Liver (tissue), 9 donors: ENCODE data around the gene ADO. TPM values are rescaled to one million over a fixed set of nuclear protein-coding genes. Genes with fewer than 3 reads are reported as not detected.

Experiments used
- DNase-seq: peaks from one replicate; pipeline ENCODE4 v3.0.0-alpha.2; 2017; ENCODE audit warnings: low spot score
- H3K27ac ChIP-seq, 2 donors: one replicate each; pipeline ENCODE4 v1.7.0; 2013; ENCODE audit warnings: inconsistent platforms in 2 of 2, low read length in 2 of 2, control low read depth in 1 of 2, low read depth in 1 of 2, mild to moderate bottlenecking in 1 of 2
- H3K27me3 ChIP-seq, 4 donors: one replicate each; pipeline versions ENCODE4 v1.6.1 to v1.7.0; 2013; ENCODE audit warnings: low read length in 3 of 4, inconsistent platforms in 1 of 4, mild to moderate bottlenecking in 1 of 4, moderate library complexity in 1 of 4; ENCODE audit not compliant: control insufficient read depth in 4 of 4, insufficient read depth in 4 of 4
- H3K36me3 ChIP-seq, 4 donors: one replicate each; pipeline versions ENCODE4 v1.6.1 to v1.7.0; 2013; ENCODE audit warnings: low read length in 3 of 4, mild to moderate bottlenecking in 3 of 4, low read depth in 1 of 4, moderate library complexity in 1 of 4; ENCODE audit not compliant: control insufficient read depth in 4 of 4, insufficient read depth in 3 of 4
- H3K4me1 ChIP-seq, 4 donors: one replicate each; pipeline versions ENCODE4 v1.6.1 to v1.7.0; 2013; ENCODE audit warnings: low read length in 3 of 4, mild to moderate bottlenecking in 3 of 4, moderate library complexity in 1 of 4; ENCODE audit not compliant: control insufficient read depth in 4 of 4, insufficient read depth in 4 of 4
- H3K4me3 ChIP-seq, 3 donors: one replicate each; pipeline versions ENCODE4 v1.6.1 to v1.7.0; 2013; ENCODE audit warnings: low read length in 3 of 3, control low read depth in 1 of 3, low read depth in 1 of 3, mild to moderate bottlenecking in 1 of 3
- H3K9ac ChIP-seq, 2 donors: one replicate each; pipeline ENCODE4 v1.7.0; 2013; ENCODE audit warnings: low read length in 2 of 2, mild to moderate bottlenecking in 2 of 2, moderate library complexity in 2 of 2, control low read depth in 1 of 2, low read depth in 1 of 2
- H3K9me3 ChIP-seq, 4 donors: one replicate each; pipeline versions ENCODE4 v1.6.1 to v1.7.0; 2013; ENCODE audit warnings: low read length in 3 of 4; ENCODE audit not compliant: control insufficient read depth in 4 of 4
- CTCF ChIP-seq: fragments of 150-350 bp; IDR thresholded peaks from 2 replicates; pipeline ENCODE4 v1.5.1; 2017; ENCODE audit warnings: improper control_type of control experiment, low read depth, low read length; ENCODE audit not compliant: missing input control
- FOXA2 ChIP-seq: IDR thresholded peaks from 2 replicates; pipeline ENCODE4 v1.6.1; 2016; ENCODE audit warnings: antibody characterized with exemption
- GABPA ChIP-seq, 2 donors: IDR thresholded peaks in 1 of 2; conservative IDR thresholded peaks in 1 of 2; 2 replicates each; pipeline ENCODE4 v1.6.1; 2016; ENCODE audit warnings: antibody characterized with exemption in 2 of 2, mild to moderate bottlenecking in 1 of 2, moderate library complexity in 1 of 2
- HNF4A ChIP-seq, 2 donors: conservative IDR thresholded peaks; 2 replicates each; pipeline ENCODE4 v1.6.1; 2016; ENCODE audit warnings: antibody characterized with exemption in 2 of 2, mild to moderate bottlenecking in 2 of 2
- HNF4G ChIP-seq: IDR thresholded peaks from 2 replicates; pipeline ENCODE4 v1.6.1; 2016; ENCODE audit warnings: antibody characterized with exemption
- MAX ChIP-seq: IDR thresholded peaks from 2 replicates; pipeline ENCODE4 v1.6.1; 2016; ENCODE audit warnings: antibody characterized with exemption
- NR2F2 ChIP-seq: IDR thresholded peaks from 2 replicates; pipeline ENCODE4 v1.6.1; 2016; ENCODE audit warnings: antibody characterized with exemption
- RAD21 ChIP-seq, 2 donors: IDR thresholded peaks; 2 replicates each; pipeline ENCODE4 v1.6.1; 2016; ENCODE audit warnings: antibody characterized with exemption in 2 of 2, mild to moderate bottlenecking in 2 of 2
- REST ChIP-seq: IDR thresholded peaks from 2 replicates; pipeline ENCODE4 v1.6.1; 2016; ENCODE audit warnings: antibody characterized with exemption, mild to moderate bottlenecking
- YY1 ChIP-seq: IDR thresholded peaks from 2 replicates; pipeline ENCODE4 v1.6.1; 2016; ENCODE audit warnings: antibody characterized with exemption, mild to moderate bottlenecking
- WGBS: extraction: QIAGEN DNeasy Blood & Tissue Kit; methylation state at CpG from one replicate; pipeline ENCODE4 v1.1.7; 2013; 5-methylcytosine and 5-hydroxymethylcytosine counted together
- polyA plus RNA-seq, 2 donors: library from polyadenylated mRNA; stranded (reverse) in 1 of 2; unstranded in 1 of 2; fragments of 200-250 nt in 1 of 2; fragments of >200 nt in 1 of 2; fragmentation: Nextera tagmentation in 1 of 2; extraction: Ambion mirVana in 1 of 2; gene quantifications; one replicate each; pipeline versions ENCODE4 v1.2.1 to v1.2.3, GENCODE V29; 2013 to 2015
- total RNA-seq, 2 donors: library from RNA; depleted of rRNA; stranded (reverse); fragments of >200 nt; gene quantifications; one replicate each; pipeline ENCODE4 v1.2.3, GENCODE V29; 2014
- donor health status: healthy.
- donor health status: healthy.
- donor health status: healthy.
- donor health status: healthy.
- donor health status: healthy.

ADO gene
- total and polyA plus RNA-seq, 4 donors = 1.4 to 6.7 (median 5.5) TPM

- no peaks in the 10 kb centered on the region for H3K9me3 ChIP-seq
- no peak overlapping the region for H3K9ac ChIP-seq
- no peaks in the 10 kb centered on the region for H3K36me3 ChIP-seq
- 80% methylated on average over 5 of the region's 5 CpGs for WGBS
- H3K4me3 ChIP-seq = no peak overlapping the region
- peaks cover 0 to 1% (median 0%) of the 10 kb centered on the region in 4 donors for H3K4me1 ChIP-seq
- peaks cover 0 to 9% (median 0%) of the 10 kb centered on the region in 4 donors for H3K27me3 ChIP-seq
- no peak overlapping the region for H3K27ac ChIP-seq
- DNase-seq = no peak
- no peak for TF ChIP-seq CTCF
- TF ChIP-seq HNF4G = no peak
- no peak for TF ChIP-seq YY1
- no peak for TF ChIP-seq GABPA (IDR thresholded peaks at IDR 0.05 in 1 of 2, conservative IDR thresholded peaks at IDR 0.05 in 1 of 2)
- no peak for TF ChIP-seq REST
Measured at GRCh38 chr10:62792261-62792660, 12.3 kb upstream of the ADO start.

GRCh38 chr10:62794306-62794705 lies 10.2 kb upstream of the ADO start:
- H3K27ac ChIP-seq = no peak overlapping the region
- H3K4me3 ChIP-seq = no peak overlapping the region
- TF ChIP-seq YY1 = no peak
- no peak for TF ChIP-seq CTCF
- TF ChIP-seq FOXA2 = no peak
- H3K36me3 ChIP-seq = no peaks in the 10 kb centered on the region
- no peak for DNase-seq
- H3K4me1 ChIP-seq = peaks cover 0 to 1% (median 0%) of the 10 kb centered on the region in 4 donors
- no peak overlapping the region for H3K9ac ChIP-seq
- peaks cover 0 to 17% (median 0%) of the 10 kb centered on the region in 4 donors for H3K27me3 ChIP-seq
- WGBS = 88% methylated on average over 1 of the region's 1 CpG
- H3K9me3 ChIP-seq = no peaks in the 10 kb centered on the region

- DNase-seq = no peak
- Histone ChIP-seq H3K36me3 (no peaks in the 10 kb centered on the region), H3K9ac (no peak overlapping the region), H3K4me1 (peaks cover 0 to 1% (median 0%) of the 10 kb centered on the region in 4 donors), H3K27ac (no peak overlapping the region), H3K27me3 (peaks cover 0 to 17% (median 0%) of the 10 kb centered on the region in 4 donors), H3K9me3 (no peaks in the 10 kb centered on the region), H3K4me3 (no peak overlapping the region)
- TF ChIP-seq NR2F2 (peak; percentile 15), REST (no peak), GABPA (IDR thresholded peaks at IDR 0.05 in 1 of 2, conservative IDR thresholded peaks at IDR 0.05 in 1 of 2) (no peak), RAD21 (IDR thresholded peaks at IDR 0.05) (no peak), FOXA2 (no peak), MAX (no peak), HNF4A (conservative IDR thresholded peaks at IDR 0.05) (no peak)
Measured at GRCh38 chr10:62795100-62795499, 9.4 kb upstream of the ADO start.
